ENCODE data around the gene PCARE.

- TF ChIP-seq CTCF (IDR thresholded peaks at IDR 0.05) = no peak
- no peak for TF ChIP-seq POLR2AphosphoS5 (IDR thresholded peaks at IDR 0.05; ENCODE audit: low read depth, low read length)
These were observed 22.6 kb upstream of the PCARE start for GRCh38 chr2:29096969-29097368.
